IMR-90 (cell line): ENCODE data around the gene GKN1. TPM values are rescaled to one million over a fixed set of nuclear protein-coding genes. Genes with fewer than 3 reads are reported as not detected.
"Not testable (repeated sequence)": the region's sequence is repeated elsewhere in the genome, so short reads cannot be mapped to it uniquely, and the experiment has no call there.

Source experiments
- ATAC-seq: fragments of 200-7000 bp; cut with Tn5 transposase; 2 replicates; pipeline ENCODE4 v1.9.1; 2020; ENCODE audit warnings: low read depth, mild to moderate bottlenecking, moderate library complexity
- BruUV-seq: library from RNA; stranded (reverse); fragments of 400-500 nt; replicated peaks from 2 replicates; lab custom pipeline; 2021; lab: Mats Ljungman, UMichigan
- CTCF ChIA-PET: fragments of 300-600 bp; formaldehyde crosslinking; extraction: SDS; loops from one replicate; lab custom pipeline; 2021; ENCODE audit warnings: antibody characterized with exemption; lab: Yijun Ruan, JAX
- POLR2A ChIA-PET: fragments of 300-600 bp; sonication (Branson Sonifier 250); formaldehyde crosslinking; loops from one replicate; lab custom pipeline; 2022; ENCODE audit warnings: antibody characterized with exemption; ENCODE audit not compliant: unreplicated experiment; lab: Charles Lee
- DNase-seq: peaks from one replicate; pipeline ENCODE4 v3.0.0; 2013
- H2AFZ ChIP-seq: replicated peaks from 2 replicates; pipeline ENCODE3; 2013; ENCODE audit warnings: low read length, mild to moderate bottlenecking; ENCODE audit not compliant: poor library complexity
- H2AK5ac ChIP-seq: 2 replicates; pipeline ENCODE4 v1.6.1; 2013; ENCODE audit warnings: low read depth, low read length, inconsistent platforms
- H2AK9ac ChIP-seq: replicated peaks from 2 replicates; pipeline ENCODE3; 2013; ENCODE audit warnings: mild to moderate bottlenecking, low read depth, low read length, moderate library complexity; ENCODE audit not compliant: poor library complexity
- H2BK120ac ChIP-seq: 2 replicates; pipeline ENCODE4 v1.6.1; 2013; ENCODE audit warnings: low read depth, low read length, inconsistent platforms
- H2BK15ac ChIP-seq: 3 replicates; pipeline ENCODE4 v1.6.1; 2013; ENCODE audit warnings: low read depth, low read length, inconsistent platforms
- H2BK20ac ChIP-seq: 2 replicates; pipeline ENCODE4 v1.6.1; 2013; ENCODE audit warnings: low read depth, mild to moderate bottlenecking, inconsistent platforms, low read length, moderate library complexity
- H2BK5ac ChIP-seq: 2 replicates; pipeline ENCODE4 v1.6.1; 2013; ENCODE audit warnings: mild to moderate bottlenecking, low read depth, low read length, inconsistent platforms; ENCODE audit not compliant: poor library complexity, severe bottlenecking
- H3K14ac ChIP-seq: replicated peaks from 2 replicates; pipeline ENCODE4 v1.6.1; 2013; ENCODE audit warnings: low read depth, low read length, inconsistent platforms
- H3K18ac ChIP-seq: 2 replicates; pipeline ENCODE4 v1.6.1; 2013; ENCODE audit warnings: low read depth, low read length, control low read depth
- H3K23ac ChIP-seq: 2 replicates; pipeline ENCODE4 v1.6.1; 2013; ENCODE audit warnings: low read depth, low read length, inconsistent platforms
- H3K27ac ChIP-seq: 2 replicates; pipeline ENCODE4 v1.5.1; 2013; ENCODE audit warnings: mild to moderate bottlenecking, control low read depth, low read length; ENCODE audit not compliant: insufficient read depth
- H3K27me3 ChIP-seq: 2 replicates; pipeline ENCODE4 v1.6.1; 2013; ENCODE audit warnings: low read length; ENCODE audit not compliant: control insufficient read depth, insufficient read depth
- H3K36me3 ChIP-seq: 2 replicates; pipeline ENCODE4 v1.6.1; 2013; ENCODE audit warnings: low read length, mixed read lengths; ENCODE audit not compliant: control insufficient read depth, insufficient read depth
- H3K4ac ChIP-seq: 2 replicates; pipeline ENCODE4 v1.6.1; 2013; ENCODE audit warnings: low read depth, low read length, inconsistent platforms
- H3K4me1 ChIP-seq: 2 replicates; pipeline ENCODE4 v1.6.1; 2013; ENCODE audit warnings: low read length, mixed read lengths; ENCODE audit not compliant: control insufficient read depth, insufficient read depth
- H3K4me2 ChIP-seq: 2 replicates; pipeline ENCODE4 v1.6.1; 2013; ENCODE audit warnings: low read depth, mild to moderate bottlenecking, control low read depth, low read length, moderate library complexity
- H3K4me3 ChIP-seq: 2 replicates; pipeline ENCODE4 v1.5.1; 2013; ENCODE audit warnings: low read depth, mild to moderate bottlenecking, control low read depth, low read length, moderate library complexity; ENCODE audit not compliant: insufficient read depth
- H3K56ac ChIP-seq: 2 replicates; pipeline ENCODE4 v1.6.1; 2013; ENCODE audit warnings: low read length, inconsistent platforms; ENCODE audit not compliant: insufficient read depth; ENCODE audit errors: extremely low read depth
- H3K79me1 ChIP-seq, 2 experiments: 2 replicates each; pipeline ENCODE4 v1.6.1; 2013; ENCODE audit warnings: low read length in 2 of 2, inconsistent platforms in 1 of 2, low read depth in 1 of 2
- H3K9ac ChIP-seq: 2 replicates; pipeline ENCODE4 v1.6.1; 2013; ENCODE audit warnings: low read depth, low read length, control low read depth
- H3K9me1 ChIP-seq: 2 replicates; pipeline ENCODE4 v1.6.1; 2013; ENCODE audit warnings: low read length, inconsistent platforms; ENCODE audit not compliant: insufficient read depth
- H3K9me3 ChIP-seq: 2 replicates; pipeline ENCODE4 v1.6.1; 2013; ENCODE audit warnings: low read length; ENCODE audit not compliant: control insufficient read depth, insufficient read depth
- H4K20me1 ChIP-seq: 2 replicates; pipeline ENCODE4 v1.6.1; 2013; ENCODE audit warnings: low read length, inconsistent platforms; ENCODE audit not compliant: insufficient read depth
- H4K5ac ChIP-seq: 2 replicates; pipeline ENCODE4 v1.6.1; 2013; ENCODE audit warnings: mild to moderate bottlenecking, low read depth, low read length, control low read depth
- H4K8ac ChIP-seq, 2 experiments: 2 replicates each; pipeline ENCODE4 v1.6.1; 2013; ENCODE audit warnings: low read depth in 2 of 2, low read length in 2 of 2, control low read depth in 1 of 2, inconsistent platforms in 1 of 2
- H4K91ac ChIP-seq: 2 replicates; pipeline ENCODE4 v1.6.1; 2013; ENCODE audit warnings: low read depth, low read length, inconsistent platforms; ENCODE audit not compliant: insufficient read depth
- MAZ ChIP-seq: IDR thresholded peaks from 2 replicates; pipeline ENCODE4 v1.6.1; 2012; ENCODE audit warnings: low read depth, mild to moderate bottlenecking, low read length, improper control_type of control experiment, moderate library complexity, borderline replicate concordance
- MXI1 ChIP-seq: IDR thresholded peaks from 2 replicates; pipeline ENCODE4 v1.6.1; 2012; ENCODE audit warnings: low read depth, mild to moderate bottlenecking, low read length, moderate library complexity, borderline replicate concordance
- RCOR1 ChIP-seq: IDR thresholded peaks from 2 replicates; pipeline ENCODE4 v1.6.1; 2012; ENCODE audit warnings: mild to moderate bottlenecking, low read length, improper control_type of control experiment; ENCODE audit not compliant: insufficient replicate concordance
- RFX5 ChIP-seq: IDR thresholded peaks from 2 replicates; pipeline ENCODE4 v1.8.0; 2012; ENCODE audit warnings: low read depth, mild to moderate bottlenecking, low read length, moderate library complexity
- USF2 ChIP-seq: fragments of 150-350 bp; IDR thresholded peaks from 2 replicates; pipeline ENCODE4 v1.6.1; 2017; ENCODE audit warnings: mild to moderate bottlenecking, antibody characterized with exemption, low read length, low read depth
- WGBS, 2 experiments: methylation state at CpG; one replicate each; pipeline versions ENCODE4 v1.1.5 to v1.1.7; 2013; ENCODE audit warnings: missing lambda C conversion rate in 2 of 2; ENCODE audit not compliant: insufficient read length in 1 of 2; ENCODE audit errors: extremely low coverage in 2 of 2; 5-methylcytosine and 5-hydroxymethylcytosine counted together
- dilution Hi-C: fragments of 300-500 bp; cut with HindIII; formaldehyde crosslinking; loops from one replicate; pipeline ENCODE4 v1.14.3; 2018; ENCODE audit warnings: low sequenced_read_pairs; ENCODE audit not compliant: unreplicated experiment
- in situ Hi-C: fragments of 300-500 bp; cut with MboI; formaldehyde crosslinking; loops from 3 replicates; pipeline ENCODE4 v1.14.3; 2019; ENCODE audit warnings: low sequenced_read_pairs, inconsistent platforms, mixed read lengths
- intact Hi-C: fragments of 100-400 bp; cut with micrococcal nuclease; formaldehyde crosslinking; loops from 2 replicates; pipeline ENCODE4 v1.10.0; 2022
- polyA plus RNA-seq, 3 experiments: library from polyadenylated mRNA; depleted of rRNA; stranded (reverse); fragments of >200 nt; gene quantifications; 2 replicates each; pipeline ENCODE4 v1.2.3, GENCODE V29; 2012; ENCODE audit warnings: low replicate concordance in 1 of 3
- total RNA-seq: library from RNA; depleted of rRNA; stranded (reverse); fragments of >200 nt; gene quantifications from 2 replicates; pipeline ENCODE4 v1.2.3, GENCODE V29; 2012

Gene GKN1
- total and polyA plus RNA-seq, 2 of the 4 experiments (the other 2 are of a cell fraction) = not detected

- Histone ChIP-seq H3K36me3 (no peaks in the 10 kb centered on the region), H4K8ac (no peak within 1 kb of the TSS), H3K14ac (no peak within 1 kb of the TSS), H3K4me3 (no peak within 1 kb of the TSS), H3K23ac (no peak within 1 kb of the TSS), H3K27ac (no peak within 1 kb of the TSS), H3K4me2 (no peak within 1 kb of the TSS), H3K9me1 (no peaks in the 10 kb centered on the region), H4K20me1 (no peaks in the 10 kb centered on the region), H2AK5ac (no peak within 1 kb of the TSS), H3K4ac (no peak within 1 kb of the TSS), H4K91ac (no peak within 1 kb of the TSS), H2BK20ac (no peak within 1 kb of the TSS), H3K4me1 (no peaks in the 10 kb centered on the region), H3K9me3 (no peaks in the 10 kb centered on the region), H3K9ac (no peak within 1 kb of the TSS), H2BK15ac (no peak within 1 kb of the TSS), H3K18ac (no peak within 1 kb of the TSS), H2AFZ (no peak within 1 kb of the TSS), H3K56ac (no peak within 1 kb of the TSS), H3K27me3 (no peaks in the 10 kb centered on the region), H2AK9ac (no peak within 1 kb of the TSS), H2BK120ac (no peak within 1 kb of the TSS), H2BK5ac (no peak within 1 kb of the TSS), H4K5ac (no peak within 1 kb of the TSS), H3K79me1 (no peaks in the 10 kb centered on the region)
- ChIA-PET CTCF (interaction anchor here (2.3 kb wide), 1 partner anchor 10 kb away, joined by 8 read pairs; no protein-coding TSS in a partner anchor), POLR2A (no interaction called here)
- in situ Hi-C loops (no loop called here), dilution Hi-C loops (no loop called here), intact Hi-C loops (no loop called here)
- TF ChIP-seq MAZ = no peak
- no peak for TF ChIP-seq MXI1
- no peak for TF ChIP-seq RCOR1
- TF ChIP-seq USF2 = no peak
- no peak for TF ChIP-seq RFX5
- 93% methylated on average over 2 of the region's 4 CpGs; no CpG with 5 or more reads in 1 of the 2 experiments for WGBS, 2 experiments
- DNase-seq = no peak
- no TSS peak for BruUV-seq
- ATAC-seq = no peak
These were observed 21.4 kb upstream of the GKN1 start, which contains the start of gene GKN2 for GRCh38 chr2:68952887-68953521. Gene GKN2, minus strand, starts transcription at chr2:68952893. Its CDS starts 32 bp downstream, at chr2:68952861.

GRCh38 chr2:68955432-68955831 is 19.0 kb upstream of the GKN1 start:
- in situ Hi-C loops, ATAC-seq, H3K36me3 ChIP-seq, H3K9me3 ChIP-seq, CTCF ChIA-PET, H2BK15ac ChIP-seq, H4K5ac ChIP-seq, H2BK20ac ChIP-seq, H4K8ac ChIP-seq, BruUV-seq, H3K56ac ChIP-seq, H3K14ac ChIP-seq, H4K20me1 ChIP-seq, H3K4ac ChIP-seq, POLR2A ChIA-PET, H3K9me1 ChIP-seq, H4K91ac ChIP-seq, H2AK9ac ChIP-seq, H2AK5ac ChIP-seq, H2AFZ ChIP-seq, H3K18ac ChIP-seq, H3K4me1 ChIP-seq, H3K27ac ChIP-seq, H2BK120ac ChIP-seq, H3K4me3 ChIP-seq, H3K23ac ChIP-seq, H2BK5ac ChIP-seq, H3K79me1 ChIP-seq, H3K9ac ChIP-seq, intact Hi-C loops, H3K4me2 ChIP-seq, dilution Hi-C loops, H3K27me3 ChIP-seq, DNase-seq: not testable (repeated sequence)
- WGBS, 2 experiments = no CpG with 5 or more reads among the region's 5 CpGs
